ENCODE measurements around the gene PLOD3. TPM values are rescaled to one million over a fixed set of nuclear protein-coding genes. Genes with fewer than 3 reads are reported as not detected.

PLOD3 gene
- total and polyA plus RNA-seq, 9 of the 15 experiments (the other 6 are each of a cell fraction or from before 2014, with no cell fraction given) = 2.8 to 101 (median 30.9) TPM

- TF ChIP-seq CHD7 (IDR thresholded peaks at IDR 0.05; ENCODE audit: low read depth, low read length) (no peak), KAT8 (IDR thresholded peaks at IDR 0.05; ENCODE audit: low read depth) (no peak), GTF2A2 (tag; IDR thresholded peaks at IDR 0.05) (no peak), ELF2 (CRISPR knock-in tag; IDR thresholded peaks at IDR 0.05) (peak; percentile 77; the same call in 1 of the 2 replicates), RBM22 (IDR thresholded peaks at IDR 0.05; ENCODE audit: low read depth, low read length, poor library complexity, severe bottlenecking) (peak; percentile 62), ZNF583 (CRISPR knock-in tag; IDR thresholded peaks at IDR 0.05) (0 out of 2 replicates have a peak, but pooled peaks have one; percentile 11), LCOR (CRISPR knock-in tag; IDR thresholded peaks at IDR 0.05) (no peak; the same call in 1 of the 2 replicates), SRSF3 (IDR thresholded peaks at IDR 0.05; ENCODE audit: insufficient read depth, low read length) (no peak), ZNF3 (CRISPR knock-in tag; IDR thresholded peaks at IDR 0.05) (no peak), ATF2 (CRISPR knock-in tag; IDR thresholded peaks at IDR 0.05) (no peak), HNRNPH1 (optimal IDR thresholded peaks at IDR 0.05; ENCODE audit: low read depth, low read length) (no peak), POLR2H (tag; IDR thresholded peaks at IDR 0.05; ENCODE audit: low read depth) (no peak)
Observed at GRCh38 chr7:101244375-101245146, 27.2 kb upstream of the PLOD3 start, which contains the start of gene FIS1 (continued).

Data from K562 (cell line).